Esophagus squamous epithelium (tissue), 5 donors: ENCODE measurements around the gene ACAA1. TPM values are rescaled to one million over a fixed set of nuclear protein-coding genes. Genes with fewer than 3 reads are reported as not detected.

Experiments
- DNase-seq: peaks from one replicate; lab custom pipeline; 2025; lab: John Stamatoyannopoulos, UW
- H3K27ac ChIP-seq, 4 donors: fragments of 200-600 bp; sonication (generic); one replicate each; pipeline ENCODE4 v1.5.1; 2016 to 2019; ENCODE audit warnings: mild to moderate bottlenecking in 1 of 4
- H3K27me3 ChIP-seq, 4 donors: fragments of 200-600 bp; sonication (generic); 1 replicate in 3 of 4; 2 replicates in 1 of 4; pipeline versions ENCODE4 v1.5.1 to v1.6.0; 2017 to 2021; ENCODE audit warnings: antibody characterized with exemption in 1 of 4
- H3K36me3 ChIP-seq, 3 donors: fragments of 200-600 bp; sonication (generic); one replicate each; pipeline ENCODE4 v1.5.1; 2016 to 2019
- H3K4me1 ChIP-seq, 3 donors: fragments of 200-600 bp; sonication (generic); one replicate each; pipeline ENCODE4 v1.5.1; 2017 to 2019
- H3K4me3 ChIP-seq, 4 donors: fragments of 200-600 bp; sonication (generic); 1 replicate in 3 of 4; 2 replicates in 1 of 4; pipeline ENCODE4 v1.5.1; 2016 to 2019; ENCODE audit warnings: mild to moderate bottlenecking in 2 of 4, moderate library complexity in 1 of 4
- H3K9me3 ChIP-seq, 3 donors: fragments of 200-600 bp; sonication (generic); one replicate each; pipeline ENCODE4 v1.5.1; 2016 to 2019
- CTCF ChIP-seq, 6 experiments: fragments of 450-650 bp in 4 of 6; fragments of 200-600 bp in 2 of 6; sonication (generic) in 2 of 6; IDR thresholded peaks; one replicate each; pipeline ENCODE4 v1.5.1; 2016 to 2019; ENCODE audit warnings: antibody characterized with exemption in 6 of 6, mild to moderate bottlenecking in 4 of 6, moderate library complexity in 4 of 6
- POLR2A ChIP-seq, 4 donors: fragments of 450-650 bp; IDR thresholded peaks; one replicate each; pipeline ENCODE4 v1.6.1; 2017; ENCODE audit warnings: antibody characterized with exemption in 4 of 4, mild to moderate bottlenecking in 4 of 4, moderate library complexity in 3 of 4
- whole genome bisulfite sequencing, 2 donors: methylation state at CpG; one replicate each; pipeline ENCODE4 v1.1.5; 2018; 5-methylcytosine and 5-hydroxymethylcytosine counted together
- intact Hi-C: fragments of 100-400 bp; cut with DNase I; formaldehyde crosslinking; loops from one replicate; pipeline ENCODE4 v1.15.0; 2022
- total RNA-seq, 4 donors: library from RNA; depleted of rRNA; stranded (reverse); fragments of >200 nt; gene quantifications; one replicate each; pipeline ENCODE4 v1.1.0, GENCODE V29; 2016
- donor health status: DM: yes; HTN: yes; CAD: no.

The ACAA1 gene
- total RNA-seq, 4 donors from 2014 or later, result 63.5 to 75.2 (median 68.7) TPM

GRCh38 chr3:38110314-38111050 is 26.4 kb downstream of the ACAA1 start:
- Histone ChIP-seq H3K36me3 (no peaks in the 10 kb centered on the region), H3K27ac (no peak overlapping the region), H3K9me3 (no peaks in the 10 kb centered on the region), H3K4me1 (peaks cover 0 to 21% (median 0%) of the 10 kb centered on the region in 3 donors), H3K27me3 (no peaks in the 10 kb centered on the region), H3K4me3 (no peak overlapping the region)
- WGBS, 2 donors, result 86 to 89% methylated on average over 3 to 5 of the region's 6 CpGs
- intact Hi-C loops, result loop anchor here (10.0 kb wide), 2 partner anchors 66 to 364 kb away; no protein-coding TSS in a partner anchor
- DNase-seq, result no peak
- TF ChIP-seq CTCF (IDR thresholded peaks at IDR 0.05) (no peak), POLR2A (IDR thresholded peaks at IDR 0.05) (no peak)

DNA sequence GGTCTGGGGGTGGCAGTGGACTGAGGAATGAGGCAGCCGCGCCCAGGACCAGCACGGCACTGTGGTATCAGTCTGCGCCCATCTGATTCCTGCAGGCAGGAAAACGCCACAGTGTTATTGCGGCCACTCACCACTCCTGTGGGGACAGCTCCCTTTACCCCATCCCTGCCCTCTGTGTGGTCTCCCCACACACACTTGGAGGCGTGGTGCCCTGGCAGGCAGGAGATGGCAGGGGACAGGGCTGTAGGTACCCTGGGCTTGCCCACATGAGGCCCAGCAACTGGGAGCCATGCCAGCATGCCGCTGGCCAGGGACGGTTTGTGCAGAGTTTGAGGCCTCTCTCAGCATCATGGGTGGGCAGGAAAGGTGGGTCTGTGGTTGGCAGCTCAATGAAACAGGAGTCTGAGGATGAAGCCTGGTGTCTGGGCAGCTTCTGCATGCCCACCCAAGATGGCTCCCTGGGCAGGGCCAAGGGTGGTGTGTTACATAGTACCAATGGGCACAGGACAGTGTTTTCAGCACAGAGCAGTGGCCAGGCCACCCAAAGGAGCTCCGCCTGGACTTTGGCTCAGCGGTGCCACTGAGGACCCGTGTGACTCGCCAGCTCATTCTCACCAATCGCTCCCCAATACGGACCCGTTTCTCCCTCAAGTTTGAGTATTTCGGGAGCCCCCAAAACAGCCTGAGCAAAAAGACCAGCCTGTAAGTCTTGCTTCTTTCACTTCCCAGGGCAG is 27.2 kb downstream of the ACAA1 start:
- TF ChIP-seq POLR2A (IDR thresholded peaks at IDR 0.05) (no peak), CTCF (IDR thresholded peaks at IDR 0.05) (no peak)
- no peak overlapping the region for H3K4me3 ChIP-seq
- intact Hi-C loops, result loop anchor here (10.0 kb wide), 2 partner anchors 65 to 365 kb away; no protein-coding TSS in a partner anchor
- DNase-seq, result no peak
- no peaks in the 10 kb centered on the region for H3K36me3 ChIP-seq
- no peaks in the 10 kb centered on the region for H3K9me3 ChIP-seq
- peaks cover 0 to 21% (median 0%) of the 10 kb centered on the region in 3 donors for H3K4me1 ChIP-seq
- H3K27me3 ChIP-seq, result no peaks in the 10 kb centered on the region
- WGBS, 2 donors, result 89 to 96% methylated on average over 5 to 10 of the region's 17 CpGs
- H3K27ac ChIP-seq, result no peak overlapping the region

DNA sequence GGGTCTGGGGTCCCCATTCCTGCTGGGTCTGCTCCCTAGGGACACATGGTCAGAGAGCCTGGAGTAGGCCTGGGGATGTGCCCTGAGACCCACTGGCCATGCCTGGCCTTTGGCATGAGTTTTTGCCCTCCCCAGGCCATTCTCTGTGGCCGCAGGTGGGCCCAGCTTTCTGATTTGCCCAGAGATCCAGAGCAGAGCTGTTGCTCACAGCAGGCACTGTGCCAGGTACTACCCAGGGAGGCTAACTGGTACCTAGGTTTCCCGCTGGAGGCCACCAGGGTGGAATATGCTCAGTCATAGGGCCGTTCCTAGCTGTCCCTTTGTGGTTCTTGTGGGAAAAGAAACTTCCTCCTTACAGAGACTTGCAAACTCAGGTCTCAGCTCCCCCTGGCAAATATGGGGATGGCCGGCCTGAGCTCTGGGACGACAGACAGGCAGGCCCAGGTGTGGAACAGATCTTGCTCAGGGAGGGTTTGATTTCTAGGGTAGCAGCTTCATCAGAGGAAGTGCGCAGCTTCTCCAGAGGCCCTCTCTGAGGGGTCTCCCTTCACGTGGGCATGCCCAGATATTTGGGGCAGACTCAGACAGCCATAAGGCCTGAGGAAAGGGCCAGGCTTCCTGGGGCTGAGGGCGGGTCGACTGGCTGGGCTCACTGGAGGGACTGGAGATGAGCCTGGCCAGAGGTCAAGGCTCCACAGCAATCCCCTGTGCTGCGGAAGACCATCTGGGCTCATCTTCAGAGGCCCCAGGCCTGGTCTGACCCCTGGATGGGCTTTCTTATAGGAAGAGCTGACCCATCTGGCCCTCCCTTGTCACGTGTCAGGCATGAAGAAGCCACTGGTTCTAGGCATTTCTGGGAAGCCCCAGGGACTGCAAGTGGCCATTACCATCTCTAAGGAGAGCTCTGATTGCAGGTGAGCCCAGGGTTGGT is 28.0 kb downstream of the ACAA1 start:
- H3K4me1 ChIP-seq, result peaks cover 0 to 21% (median 0%) of the 10 kb centered on the region in 3 donors
- no peaks in the 10 kb centered on the region for H3K36me3 ChIP-seq
- H3K4me3 ChIP-seq, result no peak overlapping the region
- DNase-seq, result no peak
- TF ChIP-seq POLR2A (IDR thresholded peaks at IDR 0.05), result no peak
- TF ChIP-seq CTCF (IDR thresholded peaks at IDR 0.05), result no peak
- no peaks in the 10 kb centered on the region for H3K27me3 ChIP-seq
- H3K9me3 ChIP-seq, result no peaks in the 10 kb centered on the region
- intact Hi-C loops, result no loop called here
- WGBS, 2 donors, result no CpG with 5 or more reads among the region's 11 CpGs
- no peak overlapping the region for H3K27ac ChIP-seq

DNA sequence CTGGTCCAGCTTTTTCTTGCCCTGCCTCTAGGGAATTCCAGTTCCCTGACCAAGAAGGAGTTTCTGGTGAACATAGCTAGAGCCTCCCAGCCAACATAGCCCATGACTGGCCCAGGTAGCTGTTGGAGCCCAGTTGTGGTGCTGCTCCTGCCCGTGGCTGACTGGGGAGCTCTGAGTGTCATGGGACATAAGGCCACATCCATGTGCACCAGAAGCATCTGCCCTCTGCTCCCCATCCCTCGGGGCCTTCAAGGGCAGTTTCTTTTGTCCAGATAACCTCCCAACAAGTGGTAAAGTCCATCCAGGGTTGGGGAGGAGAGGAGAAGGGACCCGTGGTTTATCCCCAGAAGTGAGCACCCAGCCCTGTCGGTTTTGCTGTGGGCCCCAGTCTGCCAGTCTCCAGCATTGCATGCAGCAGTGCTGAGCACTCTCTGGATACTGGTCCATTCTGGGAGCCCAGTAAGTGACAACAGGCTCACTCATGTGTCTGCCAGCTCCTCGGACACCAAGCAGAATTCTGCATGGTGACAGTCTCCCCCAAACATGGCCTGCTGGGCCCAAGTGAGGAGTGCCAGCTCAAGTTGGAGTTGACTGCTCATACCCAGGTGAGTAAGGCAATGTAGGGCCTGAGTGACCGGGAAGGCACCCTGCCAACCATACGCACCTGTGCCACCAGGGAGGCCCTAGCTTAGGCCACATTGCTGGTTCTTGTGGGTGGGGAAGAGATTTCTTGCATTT is 28.8 kb downstream of the ACAA1 start:
- WGBS, 2 donors, result 71 to 95% methylated on average over 4 of the region's 7 CpGs
- Histone ChIP-seq H3K9me3 (no peaks in the 10 kb centered on the region), H3K27me3 (no peaks in the 10 kb centered on the region), H3K27ac (no peak overlapping the region), H3K4me3 (no peak overlapping the region), H3K4me1 (peaks cover 0 to 21% (median 0%) of the 10 kb centered on the region in 3 donors), H3K36me3 (no peaks in the 10 kb centered on the region)
- DNase-seq, result no peak
- intact Hi-C loops, result no loop called here
- TF ChIP-seq CTCF (IDR thresholded peaks at IDR 0.05), result no peak
- TF ChIP-seq POLR2A (IDR thresholded peaks at IDR 0.05), result no peak
